Panc1 (cell line): ENCODE results near the gene LTA4H. TPM values are rescaled to one million over a fixed set of nuclear protein-coding genes. Genes with fewer than 3 reads are reported as not detected.

ENCODE experiments used
- ATAC-seq: fragments of 200-7000 bp; cut with Tn5 transposase; 2 replicates; pipeline ENCODE4 v1.9.1; 2020; ENCODE audit warnings: mild to moderate bottlenecking, moderate library complexity
- BruUV-seq: library from RNA; stranded (reverse); fragments of 400-500 nt; replicated peaks from 2 replicates; lab custom pipeline; 2021; lab: Mats Ljungman, UMichigan
- CTCF ChIA-PET: fragments of 300-600 bp; sonication (Branson Sonifier 250); formaldehyde crosslinking; loops from one replicate; lab custom pipeline; 2022; ENCODE audit warnings: antibody characterized with exemption; lab: Charles Lee
- POLR2A ChIA-PET: fragments of 300-600 bp; sonication (Branson Sonifier 250); formaldehyde crosslinking; loops from one replicate; lab custom pipeline; 2022; ENCODE audit warnings: antibody characterized with exemption; lab: Charles Lee
- DNase-seq: peaks from one replicate; pipeline ENCODE4 v3.0.0-alpha.2; 2010; ENCODE audit warnings: low read depth, low spot score
- H3K27ac ChIP-seq: 2 replicates; pipeline ENCODE4 v1.5.1; 2011; ENCODE audit warnings: mild to moderate bottlenecking, low read length, inconsistent platforms
- H3K27me3 ChIP-seq: fragments of 200-500 bp; sonication (Bioruptor generic); 2 replicates; pipeline ENCODE4 v1.6.0; 2014; ENCODE audit warnings: low read length, inconsistent platforms; ENCODE audit not compliant: control insufficient read depth, insufficient read depth
- H3K36me3 ChIP-seq: fragments of 200-500 bp; sonication (Bioruptor generic); 2 replicates; pipeline ENCODE4 v1.5.1; 2014; ENCODE audit warnings: inconsistent platforms, mild to moderate bottlenecking, low read length, moderate library complexity; ENCODE audit not compliant: control insufficient read depth, insufficient read depth
- H3K4me1 ChIP-seq: 2 replicates; pipeline ENCODE4 v1.5.1; 2011; ENCODE audit warnings: inconsistent platforms, mild to moderate bottlenecking, low read length, moderate library complexity; ENCODE audit not compliant: control insufficient read depth, insufficient read depth
- H3K4me3 ChIP-seq, 2 experiments: 2 replicates each; pipeline ENCODE4 v1.5.1; 2011 to 2012; ENCODE audit warnings: low read depth in 2 of 2, low read length in 2 of 2, mild to moderate bottlenecking in 2 of 2, inconsistent platforms in 1 of 2, moderate library complexity in 1 of 2
- H3K9me3 ChIP-seq: fragments of 200-500 bp; sonication (Bioruptor generic); 2 replicates; pipeline ENCODE4 v1.5.1; 2014; ENCODE audit warnings: low read depth, mild to moderate bottlenecking, inconsistent platforms, low read length, moderate library complexity; ENCODE audit not compliant: control insufficient read depth, insufficient read depth
- POLR2AphosphoS5 ChIP-seq: IDR thresholded peaks from 2 replicates; pipeline ENCODE4 v1.6.1; 2012; ENCODE audit warnings: mild to moderate bottlenecking, low read depth, low read length, moderate library complexity
- SIN3A ChIP-seq: IDR thresholded peaks from 2 replicates; pipeline ENCODE4 v1.6.1; 2012; ENCODE audit warnings: low read depth, mild to moderate bottlenecking, low read length, moderate library complexity, borderline replicate concordance; ENCODE audit not compliant: insufficient read depth
- TCF7L2 ChIP-seq: IDR thresholded peaks from 2 replicates; pipeline ENCODE4 v1.6.1; 2011; ENCODE audit warnings: mild to moderate bottlenecking, low read depth, low read length, inconsistent platforms
- in situ Hi-C: cut with HindIII; loops from 2 replicates; pipeline ENCODE4 v1.10.0; 2016; ENCODE audit warnings: low sequenced_read_pairs, low pct_unique_long_range_greater_than_20kb
- intact Hi-C: fragments of 100-400 bp; cut with micrococcal nuclease; formaldehyde crosslinking; loops from one replicate; pipeline ENCODE4 v1.10.0; 2022; ENCODE audit not compliant: unreplicated experiment
- total RNA-seq: library from RNA; stranded (reverse); gene quantifications from one replicate; pipeline ENCODE4 v1.2.1, GENCODE V29; 2021; ENCODE audit not compliant: unreplicated experiment
- TF ChIP-seq, protein P1 (sequence below): fragments of 450-650 bp; IDR thresholded peaks from 2 replicates; pipeline ENCODE4 v1.5.1; 2017; ENCODE audit warnings: mild to moderate bottlenecking
- TF ChIP-seq, protein P2 (sequence below), 2 experiments: IDR thresholded peaks; 2 replicates each; pipeline ENCODE4 v1.6.1; 2011 to 2012; ENCODE audit warnings: low read depth in 2 of 2, control low read depth in 1 of 2, low read length in 1 of 2, mild to moderate bottlenecking in 1 of 2, moderate library complexity in 1 of 2; ENCODE audit not compliant: insufficient read depth in 1 of 2

Gene LTA4H
- total RNA-seq, 1 experiment from 2014 or later: 59.6 TPM

DNA sequence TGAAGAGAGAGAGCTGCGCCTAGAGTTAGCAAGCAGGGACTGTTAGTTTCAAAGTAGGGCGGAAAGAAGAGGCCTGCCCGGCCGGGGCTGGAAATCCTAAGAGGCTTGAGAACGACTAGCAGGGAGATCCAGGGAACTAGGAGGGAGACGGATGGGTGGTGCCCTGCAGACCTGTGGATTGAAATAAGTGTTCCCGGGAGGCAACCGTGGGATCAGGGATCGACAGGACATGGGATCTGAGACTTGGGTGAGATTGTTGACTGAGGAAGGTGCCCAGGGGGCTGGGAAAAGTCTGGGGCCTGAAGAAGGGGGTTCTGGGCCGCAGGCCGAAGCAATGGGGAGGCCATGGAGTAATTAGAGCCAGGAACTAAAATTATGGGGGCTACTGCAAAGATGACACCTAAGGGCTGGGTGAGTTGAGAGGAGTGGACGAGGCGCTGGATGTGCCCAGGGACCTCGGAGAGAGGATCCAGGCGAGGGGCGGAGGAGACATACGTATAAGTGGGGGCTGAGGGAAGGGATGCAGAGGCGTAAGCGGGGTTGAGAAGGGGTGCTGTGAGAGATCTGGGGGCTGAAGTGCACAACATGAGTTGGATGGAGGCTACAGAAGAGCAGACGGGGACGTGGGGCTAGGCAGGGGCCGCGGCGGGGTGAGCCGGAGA lies 635 bp downstream of the LTA4H start:
- POLR2A ChIA-PET: interaction anchor here (0.6 kb wide), 1 partner anchor 443 kb away, joined by 3 read pairs; no protein-coding TSS in a partner anchor
- no peaks in the 10 kb centered on the region for H3K9me3 ChIP-seq
- intact Hi-C loops (no loop called here), in situ Hi-C loops (no loop called here)
- no TSS peak for BruUV-seq
- H3K27ac ChIP-seq: peak overlapping the region; percentile 84
- peak overlapping the region; percentile 72 to 91 for H3K4me3 ChIP-seq
- peaks cover 10% of the 10 kb centered on the region; the same call in 1 of the 2 replicates for H3K4me1 ChIP-seq
- CTCF ChIA-PET: no interaction called here
- DNase-seq (no peak), ATAC-seq (peak; percentile 63)
- TF ChIP-seq SIN3A (no peak), TCF7L2 (no peak), POLR2AphosphoS5 (no peak)
- TF ChIP-seq, protein P1, sequence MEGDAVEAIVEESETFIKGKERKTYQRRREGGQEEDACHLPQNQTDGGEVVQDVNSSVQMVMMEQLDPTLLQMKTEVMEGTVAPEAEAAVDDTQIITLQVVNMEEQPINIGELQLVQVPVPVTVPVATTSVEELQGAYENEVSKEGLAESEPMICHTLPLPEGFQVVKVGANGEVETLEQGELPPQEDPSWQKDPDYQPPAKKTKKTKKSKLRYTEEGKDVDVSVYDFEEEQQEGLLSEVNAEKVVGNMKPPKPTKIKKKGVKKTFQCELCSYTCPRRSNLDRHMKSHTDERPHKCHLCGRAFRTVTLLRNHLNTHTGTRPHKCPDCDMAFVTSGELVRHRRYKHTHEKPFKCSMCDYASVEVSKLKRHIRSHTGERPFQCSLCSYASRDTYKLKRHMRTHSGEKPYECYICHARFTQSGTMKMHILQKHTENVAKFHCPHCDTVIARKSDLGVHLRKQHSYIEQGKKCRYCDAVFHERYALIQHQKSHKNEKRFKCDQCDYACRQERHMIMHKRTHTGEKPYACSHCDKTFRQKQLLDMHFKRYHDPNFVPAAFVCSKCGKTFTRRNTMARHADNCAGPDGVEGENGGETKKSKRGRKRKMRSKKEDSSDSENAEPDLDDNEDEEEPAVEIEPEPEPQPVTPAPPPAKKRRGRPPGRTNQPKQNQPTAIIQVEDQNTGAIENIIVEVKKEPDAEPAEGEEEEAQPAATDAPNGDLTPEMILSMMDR: no peak
- TF ChIP-seq, protein P2, sequence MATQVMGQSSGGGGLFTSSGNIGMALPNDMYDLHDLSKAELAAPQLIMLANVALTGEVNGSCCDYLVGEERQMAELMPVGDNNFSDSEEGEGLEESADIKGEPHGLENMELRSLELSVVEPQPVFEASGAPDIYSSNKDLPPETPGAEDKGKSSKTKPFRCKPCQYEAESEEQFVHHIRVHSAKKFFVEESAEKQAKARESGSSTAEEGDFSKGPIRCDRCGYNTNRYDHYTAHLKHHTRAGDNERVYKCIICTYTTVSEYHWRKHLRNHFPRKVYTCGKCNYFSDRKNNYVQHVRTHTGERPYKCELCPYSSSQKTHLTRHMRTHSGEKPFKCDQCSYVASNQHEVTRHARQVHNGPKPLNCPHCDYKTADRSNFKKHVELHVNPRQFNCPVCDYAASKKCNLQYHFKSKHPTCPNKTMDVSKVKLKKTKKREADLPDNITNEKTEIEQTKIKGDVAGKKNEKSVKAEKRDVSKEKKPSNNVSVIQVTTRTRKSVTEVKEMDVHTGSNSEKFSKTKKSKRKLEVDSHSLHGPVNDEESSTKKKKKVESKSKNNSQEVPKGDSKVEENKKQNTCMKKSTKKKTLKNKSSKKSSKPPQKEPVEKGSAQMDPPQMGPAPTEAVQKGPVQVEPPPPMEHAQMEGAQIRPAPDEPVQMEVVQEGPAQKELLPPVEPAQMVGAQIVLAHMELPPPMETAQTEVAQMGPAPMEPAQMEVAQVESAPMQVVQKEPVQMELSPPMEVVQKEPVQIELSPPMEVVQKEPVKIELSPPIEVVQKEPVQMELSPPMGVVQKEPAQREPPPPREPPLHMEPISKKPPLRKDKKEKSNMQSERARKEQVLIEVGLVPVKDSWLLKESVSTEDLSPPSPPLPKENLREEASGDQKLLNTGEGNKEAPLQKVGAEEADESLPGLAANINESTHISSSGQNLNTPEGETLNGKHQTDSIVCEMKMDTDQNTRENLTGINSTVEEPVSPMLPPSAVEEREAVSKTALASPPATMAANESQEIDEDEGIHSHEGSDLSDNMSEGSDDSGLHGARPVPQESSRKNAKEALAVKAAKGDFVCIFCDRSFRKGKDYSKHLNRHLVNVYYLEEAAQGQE (IDR thresholded peaks at IDR 0.05; ENCODE audit: insufficient read depth in 1 of 2, low read depth in 2 of 2, low read length in 1 of 2): no peak
- H3K36me3 ChIP-seq: no peaks in the 10 kb centered on the region
- H3K27me3 ChIP-seq: no peaks in the 10 kb centered on the region

DNA sequence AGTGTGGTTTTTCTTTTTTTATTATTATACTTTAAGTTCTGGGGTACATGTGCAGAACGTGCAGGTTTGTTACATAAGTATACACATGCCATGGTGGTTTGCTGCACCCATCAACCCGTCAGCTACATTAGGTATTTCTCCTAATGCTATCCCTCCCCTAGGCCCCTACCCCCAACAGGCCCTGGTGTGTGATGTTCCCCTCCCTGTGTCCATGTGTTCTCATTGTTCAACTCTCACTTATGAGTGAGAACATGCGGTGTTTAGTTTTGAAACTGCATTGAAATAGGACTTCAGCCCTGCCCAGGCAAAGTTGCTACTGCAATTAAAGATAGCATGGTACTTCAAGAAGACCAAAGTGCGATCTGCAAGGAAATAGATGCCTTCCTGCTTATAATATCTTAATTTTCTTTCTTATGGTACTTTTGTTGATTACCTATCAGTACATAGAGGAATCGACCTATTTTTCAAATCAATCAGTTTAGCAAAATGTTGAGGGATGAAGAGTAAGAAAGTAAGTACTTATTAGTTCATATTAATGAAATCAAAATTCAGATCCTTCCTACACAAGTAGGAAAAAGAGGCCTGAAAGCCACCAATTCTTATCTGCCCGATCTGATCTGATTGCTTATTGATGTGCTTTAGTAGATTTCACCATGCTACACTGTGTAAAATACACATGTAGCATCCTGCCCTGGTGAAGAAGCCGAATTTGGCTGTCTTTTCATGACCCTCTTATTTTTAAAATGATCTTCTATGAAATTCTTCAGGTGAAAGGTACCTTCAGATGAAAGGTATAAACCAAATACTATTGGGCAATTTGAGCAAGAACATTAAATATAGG lies 1.6 kb downstream of the LTA4H start:
- POLR2A ChIA-PET: no interaction called here
- TSS peak; percentile 68 for BruUV-seq
- CTCF ChIA-PET: interaction anchor here (0.7 kb wide), 1 partner anchor 360 kb away, joined by 4 read pairs; no protein-coding TSS in a partner anchor
- ATAC-seq: no peak
- Histone ChIP-seq H3K9me3 (no peaks in the 10 kb centered on the region), H3K4me3 (peak overlapping the region; percentile 72 to 91), H3K36me3 (no peaks in the 10 kb centered on the region), H3K27me3 (no peaks in the 10 kb centered on the region), H3K27ac (peak overlapping the region; percentile 84; the same call in 1 of the 2 replicates), H3K4me1 (peaks cover 10% of the 10 kb centered on the region; the same call in 1 of the 2 replicates)
- in situ Hi-C loops (no loop called here), intact Hi-C loops (no loop called here)
- TF ChIP-seq POLR2AphosphoS5: no peak
- TF ChIP-seq SIN3A: no peak
- no peak for TF ChIP-seq TCF7L2
- TF ChIP-seq, protein P1: no peak
- TF ChIP-seq, protein P2 (IDR thresholded peaks at IDR 0.05; ENCODE audit: insufficient read depth in 1 of 2, low read depth in 2 of 2, low read length in 1 of 2): no peak
- DNase-seq: no peak
